Measurements from ENCODE around the gene CFTR. TPM values are rescaled to one million over a fixed set of nuclear protein-coding genes. Genes with fewer than 3 reads are reported as not detected.

Gene CFTR
- total RNA-seq, 2 donors from 2014 or later = 2.0 to 3.5 TPM

DNA sequence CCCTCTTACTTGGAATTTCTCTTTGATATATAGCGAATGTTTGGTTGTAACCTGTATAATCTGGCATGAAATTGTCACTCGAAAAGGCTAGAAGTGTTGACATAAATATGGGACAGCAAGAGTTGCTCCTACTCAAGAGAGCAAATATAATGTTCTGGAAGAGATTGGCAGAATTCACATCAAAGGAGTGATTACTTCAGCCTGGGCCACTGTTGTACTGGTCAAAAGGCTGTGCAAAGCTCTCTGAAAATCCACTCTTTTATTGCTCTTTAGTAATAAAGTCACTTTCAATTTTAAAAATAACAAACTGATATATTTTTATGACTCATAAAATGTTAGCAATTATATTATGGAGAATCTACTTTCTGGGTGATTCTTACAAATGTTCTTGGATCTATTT is 58.2 kb downstream of the CFTR start:
- 86 to 100% methylated on average over 1 to 2 of the region's 2 CpGs for WGBS, 2 experiments (ENCODE audit: insufficient coverage in 1 of 2, insufficient read length in 1 of 2)

DNA sequence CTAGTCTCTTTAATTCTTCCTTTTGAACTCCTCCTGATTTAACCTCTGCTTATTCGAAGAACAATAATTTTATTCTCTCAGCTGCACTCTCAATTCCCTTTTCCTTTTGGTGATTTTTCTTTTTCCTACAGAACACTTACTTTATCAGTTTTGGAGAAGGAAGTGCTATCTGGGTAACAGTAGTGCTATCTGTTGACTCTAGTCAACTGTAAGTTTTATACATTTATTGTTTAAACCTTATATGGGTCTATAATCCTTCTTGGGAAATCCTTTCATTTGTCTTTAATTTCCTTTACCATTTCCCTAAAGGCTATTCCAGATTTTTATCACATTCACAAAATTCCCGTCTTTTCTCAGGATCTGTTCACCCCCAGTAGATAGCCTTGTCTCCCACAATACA is 64.2 kb downstream of the CFTR start:
- Histone ChIP-seq H3K27me3 (ENCODE audit: control insufficient read depth, insufficient read depth, low read length, poor library complexity, severe bottlenecking) (no peaks in the 10 kb centered on the region), H3K27ac (ENCODE audit: low read depth, low read length) (no peak overlapping the region), H3K36me3 (ENCODE audit: control insufficient read depth, insufficient read depth, low read length) (no peaks in the 10 kb centered on the region), H3K9me3 (ENCODE audit: control insufficient read depth, low read length) (no peaks in the 10 kb centered on the region), H3K4me1 (ENCODE audit: control insufficient read depth, insufficient read depth, low read length) (no peaks in the 10 kb centered on the region), H3K4me3 (ENCODE audit: low read length) (no peak overlapping the region), H3K9ac (ENCODE audit: extremely low read depth, low read length, poor library complexity, severe bottlenecking) (no peak overlapping the region)
- no peaks in the 10 kb centered on the region for H3K36me3 Mint-ChIP-seq (ENCODE audit: low read depth)
- TF ChIP-seq, protein P1, sequence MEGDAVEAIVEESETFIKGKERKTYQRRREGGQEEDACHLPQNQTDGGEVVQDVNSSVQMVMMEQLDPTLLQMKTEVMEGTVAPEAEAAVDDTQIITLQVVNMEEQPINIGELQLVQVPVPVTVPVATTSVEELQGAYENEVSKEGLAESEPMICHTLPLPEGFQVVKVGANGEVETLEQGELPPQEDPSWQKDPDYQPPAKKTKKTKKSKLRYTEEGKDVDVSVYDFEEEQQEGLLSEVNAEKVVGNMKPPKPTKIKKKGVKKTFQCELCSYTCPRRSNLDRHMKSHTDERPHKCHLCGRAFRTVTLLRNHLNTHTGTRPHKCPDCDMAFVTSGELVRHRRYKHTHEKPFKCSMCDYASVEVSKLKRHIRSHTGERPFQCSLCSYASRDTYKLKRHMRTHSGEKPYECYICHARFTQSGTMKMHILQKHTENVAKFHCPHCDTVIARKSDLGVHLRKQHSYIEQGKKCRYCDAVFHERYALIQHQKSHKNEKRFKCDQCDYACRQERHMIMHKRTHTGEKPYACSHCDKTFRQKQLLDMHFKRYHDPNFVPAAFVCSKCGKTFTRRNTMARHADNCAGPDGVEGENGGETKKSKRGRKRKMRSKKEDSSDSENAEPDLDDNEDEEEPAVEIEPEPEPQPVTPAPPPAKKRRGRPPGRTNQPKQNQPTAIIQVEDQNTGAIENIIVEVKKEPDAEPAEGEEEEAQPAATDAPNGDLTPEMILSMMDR (conservative IDR thresholded peaks at IDR 0.05) = no peak
- H3K4me3 Mint-ChIP-seq = no peak overlapping the region
- H3K27me3 Mint-ChIP-seq (ENCODE audit: insufficient read depth) = no peaks in the 10 kb centered on the region
- WGBS, 2 experiments (ENCODE audit: insufficient coverage in 1 of 2, insufficient read length in 1 of 2) = 96 to 100% methylated on average over 1 to 2 of the region's 2 CpGs
- H3K4me1 Mint-ChIP-seq = no peaks in the 10 kb centered on the region
- no peak overlapping the region for H3K27ac Mint-ChIP-seq
- H3K9me3 Mint-ChIP-seq = no peaks in the 10 kb centered on the region
- no peak for DNase-seq

More for the DNA sequence above, 58.2 kb downstream of the CFTR start:
- Histone ChIP-seq H3K9ac (ENCODE audit: extremely low read depth, low read length, poor library complexity, severe bottlenecking) (no peak overlapping the region), H3K36me3 (ENCODE audit: control insufficient read depth, insufficient read depth, low read length) (no peaks in the 10 kb centered on the region), H3K9me3 (ENCODE audit: control insufficient read depth, low read length) (no peaks in the 10 kb centered on the region), H3K4me3 (ENCODE audit: low read length) (no peak overlapping the region), H3K27ac (ENCODE audit: low read depth, low read length) (no peak overlapping the region), H3K27me3 (ENCODE audit: control insufficient read depth, insufficient read depth, low read length, poor library complexity, severe bottlenecking) (no peaks in the 10 kb centered on the region), H3K4me1 (ENCODE audit: control insufficient read depth, insufficient read depth, low read length) (no peaks in the 10 kb centered on the region)
- TF ChIP-seq, protein P1 (conservative IDR thresholded peaks at IDR 0.05) = no peak
- H3K4me1 Mint-ChIP-seq = no peaks in the 10 kb centered on the region
- no peak overlapping the region for H3K4me3 Mint-ChIP-seq
- H3K27me3 Mint-ChIP-seq (ENCODE audit: insufficient read depth) = no peaks in the 10 kb centered on the region
- H3K36me3 Mint-ChIP-seq (ENCODE audit: low read depth) = no peaks in the 10 kb centered on the region
- DNase-seq = no peak
- H3K27ac Mint-ChIP-seq = no peak overlapping the region
- no peaks in the 10 kb centered on the region for H3K9me3 Mint-ChIP-seq

DNA sequence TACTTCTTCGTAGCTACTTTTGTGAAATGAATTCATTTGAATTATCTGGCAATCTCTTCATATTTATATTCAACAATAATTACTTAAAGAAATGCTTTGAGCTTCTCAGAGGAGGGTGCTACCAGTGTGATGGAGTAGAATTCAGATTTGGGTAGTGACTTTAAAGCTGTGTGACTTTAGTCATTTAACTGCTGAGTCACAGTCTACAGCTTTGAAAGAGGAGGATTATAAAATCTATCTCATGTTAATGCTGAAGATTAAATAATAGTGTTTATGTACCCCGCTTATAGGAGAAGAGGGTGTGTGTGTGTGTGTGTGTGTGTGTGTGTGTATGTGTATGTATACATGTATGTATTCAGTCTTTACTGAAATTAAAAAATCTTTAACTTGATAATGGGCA is 68.2 kb downstream of the CFTR start:
- no peak overlapping the region for H3K4me3 ChIP-seq (ENCODE audit: low read length)
- no peak overlapping the region for H3K9ac ChIP-seq (ENCODE audit: extremely low read depth, low read length, poor library complexity, severe bottlenecking)
- no peaks in the 10 kb centered on the region for H3K36me3 ChIP-seq (ENCODE audit: control insufficient read depth, insufficient read depth, low read length)
- Mint-ChIP-seq H3K27me3 (ENCODE audit: insufficient read depth) (no peaks in the 10 kb centered on the region), H3K36me3 (ENCODE audit: low read depth) (no peaks in the 10 kb centered on the region), H3K27ac (no peak overlapping the region), H3K4me1 (no peaks in the 10 kb centered on the region), H3K4me3 (no peak overlapping the region), H3K9me3 (no peaks in the 10 kb centered on the region)
- H3K27ac ChIP-seq (ENCODE audit: low read depth, low read length) = no peak overlapping the region
- H3K4me1 ChIP-seq (ENCODE audit: control insufficient read depth, insufficient read depth, low read length) = no peaks in the 10 kb centered on the region
- no peaks in the 10 kb centered on the region for H3K9me3 ChIP-seq (ENCODE audit: control insufficient read depth, low read length)
- 80 to 100% methylated on average over 1 of the region's 2 CpGs for WGBS, 2 experiments (ENCODE audit: insufficient coverage in 1 of 2, insufficient read length in 1 of 2)
- DNase-seq = no peak
- TF ChIP-seq, protein P1 (conservative IDR thresholded peaks at IDR 0.05) = no peak
- H3K27me3 ChIP-seq (ENCODE audit: control insufficient read depth, insufficient read depth, low read length, poor library complexity, severe bottlenecking) = no peaks in the 10 kb centered on the region
